ENCODE measurements around the gene DUSP1. TPM values are rescaled to one million over a fixed set of nuclear protein-coding genes. Genes with fewer than 3 reads are reported as not detected.

Gene DUSP1
- total and polyA plus RNA-seq, 9 of the 15 experiments (the other 6 are each of a cell fraction or from before 2014, with no cell fraction given): 2.1 to 14.2 (median 8.5) TPM

DNA sequence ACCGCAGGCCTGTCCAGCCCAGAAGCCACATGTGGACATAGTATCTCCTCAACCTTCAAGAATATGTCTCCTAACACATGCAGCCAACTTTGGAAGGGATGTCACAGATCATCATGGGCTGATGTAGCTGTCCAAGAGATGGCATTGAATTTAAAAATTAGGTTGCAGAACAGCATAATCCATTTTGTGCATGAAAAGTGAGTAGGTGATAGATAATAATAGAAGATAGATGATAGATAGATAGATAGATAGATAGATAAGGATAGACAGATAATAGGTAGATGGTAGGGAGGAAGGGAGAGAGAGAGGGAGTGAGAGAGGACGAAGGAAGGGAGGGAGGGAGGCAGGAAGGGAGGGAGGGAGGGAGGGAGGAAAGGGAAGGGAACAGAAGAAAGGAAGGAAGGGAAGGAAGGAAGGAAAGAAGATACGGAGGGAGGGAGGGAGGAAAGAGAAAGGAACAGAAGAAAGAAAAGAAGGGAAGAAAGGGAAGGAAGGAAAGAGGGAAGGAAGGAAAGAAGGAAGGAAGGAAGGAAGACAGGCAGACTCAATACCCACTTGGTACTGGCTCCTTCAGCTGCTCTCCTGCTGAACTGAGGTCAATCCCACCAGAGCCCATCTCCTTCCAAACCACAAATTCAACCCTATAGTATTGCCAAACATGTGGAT is 34.2 kb upstream of the DUSP1 start (continued):
- TF ChIP-seq, protein P1, sequence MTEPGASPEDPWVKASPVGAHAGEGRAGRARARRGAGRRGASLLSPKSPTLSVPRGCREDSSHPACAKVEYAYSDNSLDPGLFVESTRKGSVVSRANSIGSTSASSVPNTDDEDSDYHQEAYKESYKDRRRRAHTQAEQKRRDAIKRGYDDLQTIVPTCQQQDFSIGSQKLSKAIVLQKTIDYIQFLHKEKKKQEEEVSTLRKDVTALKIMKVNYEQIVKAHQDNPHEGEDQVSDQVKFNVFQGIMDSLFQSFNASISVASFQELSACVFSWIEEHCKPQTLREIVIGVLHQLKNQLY (CRISPR knock-in tag; conservative IDR thresholded peaks at IDR 0.05): no peak
- TF ChIP-seq CCAR2 (IDR thresholded peaks at IDR 0.05; ENCODE audit: low read depth, low read length): no peak
- TF ChIP-seq, protein P2, sequence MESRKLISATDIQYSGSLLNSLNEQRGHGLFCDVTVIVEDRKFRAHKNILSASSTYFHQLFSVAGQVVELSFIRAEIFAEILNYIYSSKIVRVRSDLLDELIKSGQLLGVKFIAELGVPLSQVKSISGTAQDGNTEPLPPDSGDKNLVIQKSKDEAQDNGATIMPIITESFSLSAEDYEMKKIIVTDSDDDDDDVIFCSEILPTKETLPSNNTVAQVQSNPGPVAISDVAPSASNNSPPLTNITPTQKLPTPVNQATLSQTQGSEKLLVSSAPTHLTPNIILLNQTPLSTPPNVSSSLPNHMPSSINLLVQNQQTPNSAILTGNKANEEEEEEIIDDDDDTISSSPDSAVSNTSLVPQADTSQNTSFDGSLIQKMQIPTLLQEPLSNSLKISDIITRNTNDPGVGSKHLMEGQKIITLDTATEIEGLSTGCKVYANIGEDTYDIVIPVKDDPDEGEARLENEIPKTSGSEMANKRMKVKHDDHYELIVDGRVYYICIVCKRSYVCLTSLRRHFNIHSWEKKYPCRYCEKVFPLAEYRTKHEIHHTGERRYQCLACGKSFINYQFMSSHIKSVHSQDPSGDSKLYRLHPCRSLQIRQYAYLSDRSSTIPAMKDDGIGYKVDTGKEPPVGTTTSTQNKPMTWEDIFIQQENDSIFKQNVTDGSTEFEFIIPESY (CRISPR knock-in tag; IDR thresholded peaks at IDR 0.05): no peak
- TF ChIP-seq NR2C2 (CRISPR knock-in tag; IDR thresholded peaks at IDR 0.05): no peak
- TF ChIP-seq NR2C2 (tag; IDR thresholded peaks at IDR 0.05): no peak
- no peak for TF ChIP-seq POLR2A (conservative IDR thresholded peaks at IDR 0.05)
- no peak for TF ChIP-seq XRCC4 (IDR thresholded peaks at IDR 0.05; ENCODE audit: extremely low read depth, insufficient read depth, insufficient read length)
- TF ChIP-seq ETV1 (tag; conservative IDR thresholded peaks at IDR 0.05; ENCODE audit: low read depth): no peak
- TF ChIP-seq, protein P3, sequence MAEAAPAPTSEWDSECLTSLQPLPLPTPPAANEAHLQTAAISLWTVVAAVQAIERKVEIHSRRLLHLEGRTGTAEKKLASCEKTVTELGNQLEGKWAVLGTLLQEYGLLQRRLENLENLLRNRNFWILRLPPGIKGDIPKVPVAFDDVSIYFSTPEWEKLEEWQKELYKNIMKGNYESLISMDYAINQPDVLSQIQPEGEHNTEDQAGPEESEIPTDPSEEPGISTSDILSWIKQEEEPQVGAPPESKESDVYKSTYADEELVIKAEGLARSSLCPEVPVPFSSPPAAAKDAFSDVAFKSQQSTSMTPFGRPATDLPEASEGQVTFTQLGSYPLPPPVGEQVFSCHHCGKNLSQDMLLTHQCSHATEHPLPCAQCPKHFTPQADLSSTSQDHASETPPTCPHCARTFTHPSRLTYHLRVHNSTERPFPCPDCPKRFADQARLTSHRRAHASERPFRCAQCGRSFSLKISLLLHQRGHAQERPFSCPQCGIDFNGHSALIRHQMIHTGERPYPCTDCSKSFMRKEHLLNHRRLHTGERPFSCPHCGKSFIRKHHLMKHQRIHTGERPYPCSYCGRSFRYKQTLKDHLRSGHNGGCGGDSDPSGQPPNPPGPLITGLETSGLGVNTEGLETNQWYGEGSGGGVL (CRISPR knock-in tag; IDR thresholded peaks at IDR 0.05): no peak
- TF ChIP-seq TFAM (CRISPR knock-in tag; conservative IDR thresholded peaks at IDR 0.05): no peak
- TF ChIP-seq, protein P4, sequence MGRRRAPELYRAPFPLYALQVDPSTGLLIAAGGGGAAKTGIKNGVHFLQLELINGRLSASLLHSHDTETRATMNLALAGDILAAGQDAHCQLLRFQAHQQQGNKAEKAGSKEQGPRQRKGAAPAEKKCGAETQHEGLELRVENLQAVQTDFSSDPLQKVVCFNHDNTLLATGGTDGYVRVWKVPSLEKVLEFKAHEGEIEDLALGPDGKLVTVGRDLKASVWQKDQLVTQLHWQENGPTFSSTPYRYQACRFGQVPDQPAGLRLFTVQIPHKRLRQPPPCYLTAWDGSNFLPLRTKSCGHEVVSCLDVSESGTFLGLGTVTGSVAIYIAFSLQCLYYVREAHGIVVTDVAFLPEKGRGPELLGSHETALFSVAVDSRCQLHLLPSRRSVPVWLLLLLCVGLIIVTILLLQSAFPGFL (CRISPR knock-in tag; IDR thresholded peaks at IDR 0.05): no peak
